ENCODE data around the gene LIPC.

DNA sequence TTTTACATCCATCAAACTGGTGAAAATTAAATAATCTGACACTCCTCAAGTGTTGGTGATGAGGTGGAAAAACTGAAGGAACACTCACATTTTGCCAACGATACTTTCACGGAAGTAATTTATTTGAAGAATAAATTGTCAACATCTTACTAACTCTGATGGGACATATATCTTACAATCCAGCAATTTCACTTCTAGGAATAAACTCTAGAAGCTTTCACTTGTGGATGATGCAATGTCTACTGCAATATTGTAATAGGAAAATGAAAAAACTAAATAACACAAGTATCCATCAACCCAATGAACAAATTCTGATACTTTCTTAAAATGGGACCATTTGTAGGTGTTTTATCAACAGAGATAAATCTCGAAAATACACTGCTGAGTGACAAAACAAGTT is 16.2 kb upstream of the LIPC start:
- no peak for TF ChIP-seq POLR2A (IDR thresholded peaks at IDR 0.05)
- TF ChIP-seq POLR2AphosphoS5 (IDR thresholded peaks at IDR 0.05; ENCODE audit: insufficient read depth in 1 of 2, low read depth in 1 of 2), result no peak
- TF ChIP-seq, protein P1, sequence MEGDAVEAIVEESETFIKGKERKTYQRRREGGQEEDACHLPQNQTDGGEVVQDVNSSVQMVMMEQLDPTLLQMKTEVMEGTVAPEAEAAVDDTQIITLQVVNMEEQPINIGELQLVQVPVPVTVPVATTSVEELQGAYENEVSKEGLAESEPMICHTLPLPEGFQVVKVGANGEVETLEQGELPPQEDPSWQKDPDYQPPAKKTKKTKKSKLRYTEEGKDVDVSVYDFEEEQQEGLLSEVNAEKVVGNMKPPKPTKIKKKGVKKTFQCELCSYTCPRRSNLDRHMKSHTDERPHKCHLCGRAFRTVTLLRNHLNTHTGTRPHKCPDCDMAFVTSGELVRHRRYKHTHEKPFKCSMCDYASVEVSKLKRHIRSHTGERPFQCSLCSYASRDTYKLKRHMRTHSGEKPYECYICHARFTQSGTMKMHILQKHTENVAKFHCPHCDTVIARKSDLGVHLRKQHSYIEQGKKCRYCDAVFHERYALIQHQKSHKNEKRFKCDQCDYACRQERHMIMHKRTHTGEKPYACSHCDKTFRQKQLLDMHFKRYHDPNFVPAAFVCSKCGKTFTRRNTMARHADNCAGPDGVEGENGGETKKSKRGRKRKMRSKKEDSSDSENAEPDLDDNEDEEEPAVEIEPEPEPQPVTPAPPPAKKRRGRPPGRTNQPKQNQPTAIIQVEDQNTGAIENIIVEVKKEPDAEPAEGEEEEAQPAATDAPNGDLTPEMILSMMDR (IDR thresholded peaks at IDR 0.05), result no peak
